Heart left ventricle (tissue), 13 donors: ENCODE results near the gene LAD1.
A peak's percentile ranks its signal among the peaks of the same experiment; 100 is the strongest.

Source experiments
- POLR2A ChIP-seq, 2 donors: fragments of 450-650 bp; IDR thresholded peaks; one replicate each; pipeline ENCODE4 v1.6.1; 2017; ENCODE audit warnings: antibody characterized with exemption in 2 of 2, mild to moderate bottlenecking in 2 of 2, moderate library complexity in 2 of 2
- TF ChIP-seq, protein P1 (sequence below), 12 donors: fragments of 200-600 bp; sonication (generic) in 4 of 12; IDR thresholded peaks; one replicate each; pipeline versions ENCODE4 v1.5.0 to v1.8.0; 2018 to 2022; ENCODE audit warnings: antibody characterized with exemption in 12 of 12, mild to moderate bottlenecking in 5 of 12
- donor health status: ischemic (EF 13 %, LVEDD 7.1; RV severe dilation, severe dysfunction).
- donor health status: DM: no; HTN: yes; CAD: no.
- donor health status: DM: no; HTN: no; CAD: no.
- donor health status: ischemic (EF 25% LVEDD 6.9; RV normal size, moderate dysfunction).
- donor health status: ischemic (EF 25% LVEDD 5.7; RV mildly dilated, moderate dysfunction).
- donor health status: ischemic (EF 35%, LVEDD 5.7; RV mildly dilated, moderate dysfunction).
- donor health status: nonischemic (EF 11% LVEDD 7.7; RV severe dilation, severe dysfunction).
- donor health status: DM: yes; HTN: yes; CAD: no.
- donor health status: PGD.
- donor health status: ischemic (EF 29% LVEDD 5.4; RV normal size, mild dysfunction).
- donor health status: nonischemic (EF 23%, LVEDD 6.1; RV moderate dilation, normal function).

DNA sequence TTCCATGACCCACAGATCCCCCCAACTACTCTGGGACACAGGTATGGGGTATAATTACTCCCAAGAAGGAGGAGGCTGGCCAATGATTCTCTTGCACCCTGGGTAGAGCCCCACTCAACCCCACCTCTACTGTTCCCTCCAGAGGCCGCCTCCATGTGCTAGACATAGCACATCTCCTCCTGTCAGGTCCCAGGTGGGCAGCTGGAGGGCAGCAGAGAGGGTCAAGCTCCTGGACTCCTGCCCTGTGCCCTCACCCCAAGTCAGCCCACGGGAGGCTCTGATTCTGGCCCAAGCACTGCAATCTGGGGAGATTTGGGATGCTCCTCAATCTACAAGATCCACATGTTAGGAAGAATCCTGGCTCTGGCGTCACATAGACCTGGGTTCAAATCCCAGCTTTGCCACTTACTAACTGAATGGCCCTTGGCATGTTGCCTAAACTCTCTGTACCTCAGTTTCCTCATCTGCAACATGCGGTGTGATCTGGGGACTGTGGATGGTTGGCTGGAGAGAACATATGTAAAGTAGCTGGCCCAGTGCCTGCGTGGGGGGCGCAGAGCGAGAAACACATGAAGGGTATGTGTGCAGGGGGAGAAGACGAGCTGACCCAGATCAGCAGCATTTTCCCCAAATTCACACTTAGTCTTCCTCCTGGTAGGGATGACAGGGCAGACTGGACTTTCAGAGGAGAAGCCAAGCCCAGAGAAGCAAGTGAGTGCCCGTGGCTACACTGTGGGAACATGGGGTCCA lies 44.8 kb downstream of the LAD1 start:
- TF ChIP-seq, protein P1, sequence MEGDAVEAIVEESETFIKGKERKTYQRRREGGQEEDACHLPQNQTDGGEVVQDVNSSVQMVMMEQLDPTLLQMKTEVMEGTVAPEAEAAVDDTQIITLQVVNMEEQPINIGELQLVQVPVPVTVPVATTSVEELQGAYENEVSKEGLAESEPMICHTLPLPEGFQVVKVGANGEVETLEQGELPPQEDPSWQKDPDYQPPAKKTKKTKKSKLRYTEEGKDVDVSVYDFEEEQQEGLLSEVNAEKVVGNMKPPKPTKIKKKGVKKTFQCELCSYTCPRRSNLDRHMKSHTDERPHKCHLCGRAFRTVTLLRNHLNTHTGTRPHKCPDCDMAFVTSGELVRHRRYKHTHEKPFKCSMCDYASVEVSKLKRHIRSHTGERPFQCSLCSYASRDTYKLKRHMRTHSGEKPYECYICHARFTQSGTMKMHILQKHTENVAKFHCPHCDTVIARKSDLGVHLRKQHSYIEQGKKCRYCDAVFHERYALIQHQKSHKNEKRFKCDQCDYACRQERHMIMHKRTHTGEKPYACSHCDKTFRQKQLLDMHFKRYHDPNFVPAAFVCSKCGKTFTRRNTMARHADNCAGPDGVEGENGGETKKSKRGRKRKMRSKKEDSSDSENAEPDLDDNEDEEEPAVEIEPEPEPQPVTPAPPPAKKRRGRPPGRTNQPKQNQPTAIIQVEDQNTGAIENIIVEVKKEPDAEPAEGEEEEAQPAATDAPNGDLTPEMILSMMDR (IDR thresholded peaks at IDR 0.05): peak in 1 of 12 donors; percentile 7
- TF ChIP-seq POLR2A (IDR thresholded peaks at IDR 0.05): no peak
